ENCODE data around the gene ERGIC3. TPM values are rescaled to one million over a fixed set of nuclear protein-coding genes. Genes with fewer than 3 reads are reported as not detected.

The ERGIC3 gene
- total RNA-seq, 1 experiment from 2014 or later, result 341 TPM

GRCh38 chr20:35556871-35557270, 15.0 kb downstream of the ERGIC3 start:
- DNase-seq, result no peak
- Histone ChIP-seq H4K20me1 (ENCODE audit: insufficient read depth) (no peaks in the 10 kb centered on the region; the same call in 1 of the 2 replicates), H3K9me3 (ENCODE audit: insufficient read depth, low read depth) (no peaks in the 10 kb centered on the region), H3K36me3 (ENCODE audit: low read depth) (no peaks in the 10 kb centered on the region; the same call in 1 of the 2 replicates), H3K4me3 (no peak overlapping the region), H2AFZ (no peak overlapping the region), H3F3A (ENCODE audit: insufficient read depth, low read depth) (peaks cover 30% of the 10 kb centered on the region; the same call in 1 of the 2 replicates), H3K27me3 (ENCODE audit: insufficient read depth, low read depth) (no peaks in the 10 kb centered on the region), H3K4me1 (replicated peaks; ENCODE audit: insufficient read depth) (peaks cover 29% of the 10 kb centered on the region), H3K79me2 (ENCODE audit: low read depth) (no peaks in the 10 kb centered on the region), H3K9me2 (ENCODE audit: insufficient read depth) (no peaks in the 10 kb centered on the region), H3K27ac (no peak overlapping the region), H3K4me2 (no peak overlapping the region)
- no TSS peak for BruUV-seq (replicated peaks)
- intact Hi-C loops (cut with micrococcal nuclease; ENCODE audit: unreplicated experiment), result no loop called here
- ChIA-PET POLR2A (ENCODE audit: unreplicated experiment) (interaction anchor here (0.6 kb wide), 1 partner anchor 86 kb away, joined by 6 read pairs; no protein-coding TSS in a partner anchor), CTCF (no interaction called here)
- TF ChIP-seq, protein P1, sequence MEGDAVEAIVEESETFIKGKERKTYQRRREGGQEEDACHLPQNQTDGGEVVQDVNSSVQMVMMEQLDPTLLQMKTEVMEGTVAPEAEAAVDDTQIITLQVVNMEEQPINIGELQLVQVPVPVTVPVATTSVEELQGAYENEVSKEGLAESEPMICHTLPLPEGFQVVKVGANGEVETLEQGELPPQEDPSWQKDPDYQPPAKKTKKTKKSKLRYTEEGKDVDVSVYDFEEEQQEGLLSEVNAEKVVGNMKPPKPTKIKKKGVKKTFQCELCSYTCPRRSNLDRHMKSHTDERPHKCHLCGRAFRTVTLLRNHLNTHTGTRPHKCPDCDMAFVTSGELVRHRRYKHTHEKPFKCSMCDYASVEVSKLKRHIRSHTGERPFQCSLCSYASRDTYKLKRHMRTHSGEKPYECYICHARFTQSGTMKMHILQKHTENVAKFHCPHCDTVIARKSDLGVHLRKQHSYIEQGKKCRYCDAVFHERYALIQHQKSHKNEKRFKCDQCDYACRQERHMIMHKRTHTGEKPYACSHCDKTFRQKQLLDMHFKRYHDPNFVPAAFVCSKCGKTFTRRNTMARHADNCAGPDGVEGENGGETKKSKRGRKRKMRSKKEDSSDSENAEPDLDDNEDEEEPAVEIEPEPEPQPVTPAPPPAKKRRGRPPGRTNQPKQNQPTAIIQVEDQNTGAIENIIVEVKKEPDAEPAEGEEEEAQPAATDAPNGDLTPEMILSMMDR (conservative IDR thresholded peaks at IDR 0.05), result no peak
- no peak for TF ChIP-seq EZH2 (IDR thresholded peaks at IDR 0.05; ENCODE audit: low read depth)

DNA sequence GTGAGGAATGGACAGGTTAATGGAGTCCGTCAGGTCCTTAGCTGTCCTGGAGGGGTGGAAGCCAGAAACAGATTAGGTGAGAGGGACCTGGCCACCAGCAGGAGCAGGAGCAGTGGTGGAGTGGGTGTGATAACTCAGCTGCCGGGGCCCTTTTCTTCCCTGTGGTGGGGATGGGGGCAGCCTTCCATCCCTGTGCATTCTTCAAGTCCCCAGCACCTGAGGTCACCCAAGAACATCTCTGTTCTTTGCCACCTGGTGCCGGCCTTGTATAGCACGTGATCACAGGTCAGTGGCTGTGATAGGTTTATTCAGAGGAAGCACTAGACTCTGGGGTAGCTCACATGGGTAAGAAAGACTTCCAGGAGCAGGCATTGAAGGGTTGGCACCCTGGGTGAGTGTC, 16.6 kb downstream of the ERGIC3 start:
- Histone ChIP-seq H3K9me3 (ENCODE audit: insufficient read depth, low read depth) (no peaks in the 10 kb centered on the region), H3K4me1 (replicated peaks; ENCODE audit: insufficient read depth) (peaks cover 32% of the 10 kb centered on the region), H3K4me3 (no peak overlapping the region), H3K27me3 (ENCODE audit: insufficient read depth, low read depth) (no peaks in the 10 kb centered on the region), H3K36me3 (ENCODE audit: low read depth) (no peaks in the 10 kb centered on the region; the same call in 1 of the 2 replicates), H3K4me2 (no peak overlapping the region), H3K79me2 (ENCODE audit: low read depth) (no peaks in the 10 kb centered on the region), H2AFZ (no peak overlapping the region), H3F3A (ENCODE audit: insufficient read depth, low read depth) (peaks cover 34% of the 10 kb centered on the region; the same call in 1 of the 2 replicates), H3K9me2 (ENCODE audit: insufficient read depth) (no peaks in the 10 kb centered on the region), H4K20me1 (ENCODE audit: insufficient read depth) (no peaks in the 10 kb centered on the region; the same call in 1 of the 2 replicates), H3K27ac (no peak overlapping the region)
- POLR2A ChIA-PET (ENCODE audit: unreplicated experiment), result no interaction called here
- no peak for DNase-seq
- CTCF ChIA-PET, result no interaction called here
- no TSS peak for BruUV-seq (replicated peaks)
- intact Hi-C loops (cut with micrococcal nuclease; ENCODE audit: unreplicated experiment), result no loop called here
- TF ChIP-seq, protein P1 (conservative IDR thresholded peaks at IDR 0.05), result no peak
- TF ChIP-seq EZH2 (IDR thresholded peaks at IDR 0.05; ENCODE audit: low read depth), result no peak

DNA sequence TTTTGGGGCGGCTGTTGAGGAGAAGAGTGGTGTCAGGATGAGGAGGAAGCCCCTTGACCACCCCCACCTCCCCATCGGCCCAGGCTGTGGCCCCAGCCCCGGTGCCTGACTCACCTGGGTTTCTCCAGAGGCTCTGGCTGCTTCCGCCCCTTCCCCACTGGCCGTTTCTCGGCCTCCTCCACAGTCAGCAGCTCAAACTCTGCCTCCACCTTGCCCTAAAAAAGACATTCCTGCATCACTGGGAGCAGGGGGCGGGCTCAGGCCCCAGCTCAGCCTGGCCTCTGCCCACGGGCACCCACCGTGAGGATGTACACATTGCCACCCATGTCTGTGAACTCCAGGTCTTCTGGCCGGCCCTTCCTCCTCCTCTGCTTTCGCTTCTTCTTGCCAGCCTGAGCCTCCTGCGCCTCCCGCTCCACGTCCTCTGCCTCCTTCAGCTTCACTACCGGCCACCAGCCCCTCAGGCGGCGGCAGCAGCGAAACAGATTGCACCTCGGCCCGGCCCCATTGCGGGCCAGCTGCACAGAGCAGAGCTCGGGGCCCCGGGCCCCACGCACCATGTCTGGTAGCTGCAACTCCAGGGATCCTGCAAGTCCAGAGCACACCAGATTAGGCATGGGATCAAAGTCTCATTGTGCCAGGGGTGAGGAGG, 17.3 kb downstream of the ERGIC3 start:
- peaks cover 5% of the 10 kb centered on the region; the same call in 1 of the 2 replicates for H3K36me3 ChIP-seq (ENCODE audit: low read depth)
- H3K9me3 ChIP-seq (ENCODE audit: insufficient read depth, low read depth), result no peaks in the 10 kb centered on the region
- DNase-seq, result no peak
- CTCF ChIA-PET, result no interaction called here
- H3K4me3 ChIP-seq, result no peak overlapping the region; the same call in 1 of the 2 replicates
- peak overlapping the region; percentile 73 for H3K4me2 ChIP-seq
- intact Hi-C loops (cut with micrococcal nuclease; ENCODE audit: unreplicated experiment), result no loop called here
- POLR2A ChIA-PET (ENCODE audit: unreplicated experiment), result interaction anchor here (0.6 to 0.7 kb wide), 3 partner anchors 8 to 105 kb away, joined by 3 to 7 read pairs (median 5); no protein-coding TSS in a partner anchor
- peaks cover 30% of the 10 kb centered on the region; the same call in 1 of the 2 replicates for H3F3A ChIP-seq (ENCODE audit: insufficient read depth, low read depth)
- H3K4me1 ChIP-seq (replicated peaks; ENCODE audit: insufficient read depth), result peaks cover 32% of the 10 kb centered on the region
- no peaks in the 10 kb centered on the region for H3K27me3 ChIP-seq (ENCODE audit: insufficient read depth, low read depth)
- no peaks in the 10 kb centered on the region; the same call in 1 of the 2 replicates for H4K20me1 ChIP-seq (ENCODE audit: insufficient read depth)
- no peaks in the 10 kb centered on the region for H3K79me2 ChIP-seq (ENCODE audit: low read depth)
- H3K27ac ChIP-seq, result peak overlapping the region; percentile 70
- no peaks in the 10 kb centered on the region for H3K9me2 ChIP-seq (ENCODE audit: insufficient read depth)
- no TSS peak for BruUV-seq (replicated peaks)
- H2AFZ ChIP-seq, result no peak overlapping the region
- TF ChIP-seq, protein P1 (conservative IDR thresholded peaks at IDR 0.05), result no peak
- no peak for TF ChIP-seq EZH2 (IDR thresholded peaks at IDR 0.05; ENCODE audit: low read depth)

Data from PC-9 (cell line).